HepG2 (cell line): ENCODE data around the gene COA5. TPM values are rescaled to one million over a fixed set of nuclear protein-coding genes. Genes with fewer than 3 reads are reported as not detected.

Experiments used
- AHR ChIP-seq: IDR thresholded peaks from 2 replicates; pipeline ENCODE4 v1.6.1; 2018; ENCODE audit warnings: missing genetic modification reagents, missing compliant biosample characterization
- CENPBD1 ChIP-seq: sonication (generic); formaldehyde crosslinking; IDR thresholded peaks from 2 replicates; pipeline ENCODE4 v1.8.0; 2022; ENCODE audit warnings: missing genetic modification reagents, low read depth, mild to moderate bottlenecking, borderline replicate concordance
- HDAC2 ChIP-seq: sonication (generic); formaldehyde crosslinking; IDR thresholded peaks from 2 replicates; pipeline ENCODE4 v1.4.0; 2020; ENCODE audit warnings: missing genetic modification reagents
- IKZF5 ChIP-seq: IDR thresholded peaks from 2 replicates; pipeline ENCODE4 v1.6.1; 2018; ENCODE audit warnings: missing genetic modification reagents, mild to moderate bottlenecking, missing compliant biosample characterization
- MIER3 ChIP-seq: IDR thresholded peaks from 2 replicates; pipeline ENCODE4 v1.6.1; 2016; ENCODE audit warnings: missing compliant biosample characterization, borderline replicate concordance
- NRL ChIP-seq: sonication (generic); formaldehyde crosslinking; IDR thresholded peaks from 2 replicates; pipeline ENCODE4 v1.5.0; 2020; ENCODE audit warnings: missing genetic modification reagents, mild to moderate bottlenecking, moderate library complexity, borderline replicate concordance
- SP2 ChIP-seq: sonication (generic); formaldehyde crosslinking; IDR thresholded peaks from 2 replicates; pipeline ENCODE4 v1.5.1; 2020; ENCODE audit warnings: mild to moderate bottlenecking, missing genetic modification reagents
- SUZ12 ChIP-seq: fragments of 150-350 bp; IDR thresholded peaks from 2 replicates; pipeline ENCODE4 v1.6.1; 2014; ENCODE audit warnings: low read depth, low read length
- SYNCRIP ChIP-seq: fragments of 200-400 bp; formaldehyde crosslinking; IDR thresholded peaks from 2 replicates; pipeline ENCODE4 v1.6.1; 2018; ENCODE audit warnings: mild to moderate bottlenecking, low read depth, low read length; ENCODE audit not compliant: insufficient read depth
- TBP ChIP-seq: sonication (generic); formaldehyde crosslinking; IDR thresholded peaks from 2 replicates; pipeline ENCODE4 v1.5.0; 2020; ENCODE audit warnings: missing genetic modification reagents
- TFAP4 ChIP-seq: sonication (generic); IDR thresholded peaks from 2 replicates; pipeline ENCODE4 v1.6.1; 2016; ENCODE audit warnings: low read depth, borderline replicate concordance
- TRIM22 ChIP-seq: fragments of 450-650 bp; IDR thresholded peaks from 2 replicates; pipeline ENCODE4 v1.6.1; 2017
- YEATS2 ChIP-seq: sonication (generic); formaldehyde crosslinking; IDR thresholded peaks from 2 replicates; pipeline ENCODE4 v1.4.0; 2020; ENCODE audit warnings: missing genetic modification reagents, borderline replicate concordance
- YEATS4 ChIP-seq: sonication (generic); formaldehyde crosslinking; IDR thresholded peaks from 2 replicates; pipeline ENCODE4 v1.4.0; 2020; ENCODE audit warnings: missing genetic modification reagents, borderline replicate concordance
- ZMAT5 ChIP-seq: sonication (generic); formaldehyde crosslinking; IDR thresholded peaks from 2 replicates; pipeline ENCODE4 v1.5.0; 2020; ENCODE audit warnings: mild to moderate bottlenecking, low read depth, missing genetic modification reagents, borderline replicate concordance
- ZNF407 ChIP-seq: sonication (generic); formaldehyde crosslinking; IDR thresholded peaks from one replicate; pipeline ENCODE4 v1.5.1; 2020; ENCODE audit warnings: mild to moderate bottlenecking, missing genetic modification reagents; ENCODE audit errors: not compliant biosample characterization
- ZNF598 ChIP-seq: sonication (generic); formaldehyde crosslinking; IDR thresholded peaks from 2 replicates; pipeline ENCODE4 v1.5.1; 2020; ENCODE audit warnings: mild to moderate bottlenecking, missing genetic modification reagents, borderline replicate concordance
- ZNF792 ChIP-seq: IDR thresholded peaks from 2 replicates; pipeline ENCODE4 v1.6.1; 2016
- polyA plus RNA-seq, 8 experiments: library from polyadenylated mRNA; depleted of rRNA in 3 of 8; stranded (reverse) in 7 of 8; unstranded in 1 of 8; fragments of >200 nt; fragmentation: Illumina TruSeq in 4 of 8; extraction: Trizol in 4 of 8; gene quantifications; 2 replicates each; pipeline versions ENCODE4 v1.2.1 to v1.2.3, GENCODE V29; 2011 to 2016; ENCODE audit warnings: low read depth in 4 of 8, missing spikeins in 1 of 8, mixed read lengths in 1 of 8; ENCODE audit not compliant: insufficient read depth in 1 of 8
- total RNA-seq, 5 experiments: library from RNA; depleted of rRNA; stranded (reverse); fragments of >200 nt; fragmentation: Illumina TruSeq; extraction: Trizol; gene quantifications; 2 replicates each; pipeline ENCODE4 v1.2.3, GENCODE V29; 2016; ENCODE audit warnings: low read depth in 1 of 5

Gene COA5
- total and polyA plus RNA-seq, 2 of the 13 experiments (the other 11 are each of a cell fraction or from before 2014, with no cell fraction given), result 43.6 to 64.5 TPM

- no peak for TF ChIP-seq SP2 (CRISPR knock-in tag)
- no peak for TF ChIP-seq TRIM22
- TF ChIP-seq SUZ12, result no peak
- TF ChIP-seq MIER3 (CRISPR knock-in tag), result peak; percentile 43; the same call in 1 of the 2 replicates
- no peak for TF ChIP-seq CENPBD1 (CRISPR knock-in tag)
- TF ChIP-seq IKZF5, result peak; percentile 51; the same call in 1 of the 2 replicates
- TF ChIP-seq ZNF407 (CRISPR knock-in tag), result no peak
- no peak for TF ChIP-seq YEATS4 (CRISPR knock-in tag)
- TF ChIP-seq ZMAT5 (CRISPR knock-in tag), result no peak
- peak; percentile 58; the same call in 1 of the 2 replicates for TF ChIP-seq TFAP4
- no peak for TF ChIP-seq HDAC2 (CRISPR knock-in tag)
- TF ChIP-seq AHR (CRISPR knock-in tag), result no peak
- TF ChIP-seq ZNF598 (CRISPR knock-in tag), result no peak
- TF ChIP-seq YEATS2 (CRISPR knock-in tag), result no peak
- no peak for TF ChIP-seq TBP (CRISPR knock-in tag)
- no peak for TF ChIP-seq SYNCRIP
- no peak for TF ChIP-seq ZNF792 (CRISPR knock-in tag)
- no peak for TF ChIP-seq NRL (CRISPR knock-in tag)
Observed at GRCh38 chr2:98601532-98602132, 6.7 kb downstream of the COA5 start (continued).
